A673 (cell line): ENCODE results near the gene HSPA14. TPM values are rescaled to one million over a fixed set of nuclear protein-coding genes. Genes with fewer than 3 reads are reported as not detected.

ENCODE experiments used
- BruUV-seq: library from RNA; stranded (reverse); fragments of 400-500 nt; replicated peaks from 2 replicates; lab custom pipeline; 2021; lab: Mats Ljungman, UMichigan
- CTCF ChIA-PET: fragments of 300-600 bp; sonication (Branson Sonifier 250); formaldehyde crosslinking; loops from one replicate; lab custom pipeline; 2022; ENCODE audit warnings: antibody characterized with exemption; lab: Charles Lee
- POLR2A ChIA-PET: fragments of 300-600 bp; sonication (Branson Sonifier 250); formaldehyde crosslinking; loops from one replicate; lab custom pipeline; 2022; ENCODE audit warnings: antibody characterized with exemption; ENCODE audit not compliant: low non-redundant PET; lab: Charles Lee
- DNase-seq: peaks from one replicate; pipeline ENCODE4 v3.0.0-alpha.2; 2015; ENCODE audit warnings: low spot score
- H3K27ac ChIP-seq: fragments of 200-600 bp; sonication (generic); 2 replicates; pipeline ENCODE4 v1.5.1; 2016; ENCODE audit warnings: mixed run types, low read depth, mild to moderate bottlenecking, mixed read lengths, antibody characterized with exemption, low read length; ENCODE audit not compliant: poor library complexity, severe bottlenecking
- H3K27me3 ChIP-seq: fragments of 200-600 bp; sonication (generic); replicated peaks from 2 replicates; pipeline ENCODE4 v1.6.1; 2017; ENCODE audit warnings: mixed run types, low read depth, mild to moderate bottlenecking, mixed read lengths, antibody characterized with exemption, low read length; ENCODE audit not compliant: insufficient read depth, poor library complexity
- H3K36me3 ChIP-seq: fragments of 200-600 bp; sonication (generic); 2 replicates; pipeline ENCODE4 v1.6.1; 2016; ENCODE audit warnings: mixed run types, mild to moderate bottlenecking, mixed read lengths, antibody characterized with exemption, low read length; ENCODE audit not compliant: insufficient read depth, poor library complexity, severe bottlenecking
- H3K4me1 ChIP-seq: fragments of 200-600 bp; sonication (generic); 2 replicates; pipeline ENCODE4 v1.6.1; 2017; ENCODE audit warnings: mixed run types, mild to moderate bottlenecking, mixed read lengths, antibody characterized with exemption, low read length; ENCODE audit not compliant: insufficient read depth, poor library complexity, severe bottlenecking
- H3K4me3 ChIP-seq: fragments of 200-600 bp; sonication (generic); 2 replicates; pipeline ENCODE4 v1.5.1; 2016; ENCODE audit warnings: low read depth, mixed run types, mild to moderate bottlenecking, mixed read lengths, low read length; ENCODE audit not compliant: poor library complexity, severe bottlenecking
- H3K9me3 ChIP-seq: fragments of 200-600 bp; sonication (generic); 2 replicates; pipeline ENCODE4 v1.6.1; 2016; ENCODE audit warnings: mixed run types, low read depth, mild to moderate bottlenecking, mixed read lengths, antibody characterized with exemption, low read length; ENCODE audit not compliant: poor library complexity, severe bottlenecking
- CTCF ChIP-seq: fragments of 300-800, 200-600 bp; sonication (generic); conservative IDR thresholded peaks from 2 replicates; pipeline ENCODE4 v1.5.1; 2017; ENCODE audit warnings: low read depth, mild to moderate bottlenecking, antibody characterized with exemption, low read length, moderate library complexity, mixed read lengths
- EZH2 ChIP-seq: fragments of 200-600 bp; sonication (generic); IDR thresholded peaks from 2 replicates; pipeline ENCODE4 v1.6.1; 2017; ENCODE audit warnings: borderline replicate concordance, low read depth, mild to moderate bottlenecking, mixed read lengths, antibody characterized with exemption, low read length; ENCODE audit not compliant: poor library complexity, severe bottlenecking
- intact Hi-C: fragments of 100-400 bp; cut with micrococcal nuclease; formaldehyde crosslinking; loops from one replicate; pipeline ENCODE4 v1.10.0; 2022; ENCODE audit not compliant: unreplicated experiment
- total RNA-seq: library from RNA; stranded (reverse); gene quantifications from 2 replicates; pipeline ENCODE4 v1.2.3, GENCODE V29; 2021

Gene HSPA14
- total RNA-seq, 1 experiment from 2014 or later = 46.9 TPM

DNA sequence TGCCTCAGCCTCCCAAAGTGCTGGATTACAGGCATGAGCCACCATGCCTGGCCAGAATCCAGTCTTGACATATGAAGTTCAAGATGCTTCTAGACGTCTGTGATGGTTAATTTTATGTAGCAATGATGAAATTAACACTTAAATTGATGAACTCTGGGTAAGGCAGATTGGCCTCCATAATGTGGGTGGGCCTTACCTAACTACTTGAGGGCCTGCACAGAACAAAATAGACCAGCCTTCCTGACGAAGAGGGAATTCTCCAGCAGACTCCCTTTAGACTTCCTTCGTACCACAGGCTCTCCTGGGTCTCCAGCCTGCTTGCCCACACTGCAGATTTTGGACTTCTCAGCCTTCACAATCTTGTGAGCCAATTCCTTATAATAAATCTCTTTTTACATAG lies 5.0 kb upstream of the HSPA14 start:
- intact Hi-C loops = no loop called here
- BruUV-seq = no TSS peak
- no peak overlapping the region for H3K4me3 ChIP-seq
- H3K27ac ChIP-seq = no peak overlapping the region
- ChIA-PET POLR2A (no interaction called here), CTCF (no interaction called here)
- no peaks in the 10 kb centered on the region for H3K9me3 ChIP-seq
- H3K4me1 ChIP-seq = peaks cover 7% of the 10 kb centered on the region
- TF ChIP-seq CTCF (no peak), EZH2 (no peak)
- no peak for DNase-seq
- no peaks in the 10 kb centered on the region for H3K36me3 ChIP-seq
- no peaks in the 10 kb centered on the region for H3K27me3 ChIP-seq

DNA sequence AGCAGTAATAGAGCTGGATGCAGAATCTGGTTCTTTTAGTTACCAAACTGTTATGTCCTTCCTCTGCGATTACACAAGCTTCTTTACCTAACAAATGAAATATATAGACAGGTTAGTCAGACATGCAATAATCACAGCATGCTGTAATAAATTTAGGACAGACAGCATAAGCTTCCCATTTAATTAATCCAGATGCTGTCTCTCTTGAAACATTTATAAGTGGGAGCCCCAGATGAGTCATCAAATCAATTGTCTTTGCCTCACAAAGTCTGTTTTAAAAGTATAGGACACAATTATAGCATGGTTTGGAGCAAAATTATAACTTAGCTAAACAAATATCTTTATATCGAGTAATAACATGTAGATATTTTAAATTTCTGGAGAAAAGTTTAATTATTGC lies 1.9 kb upstream of the HSPA14 start:
- intact Hi-C loops = loop anchor here (5.0 kb wide), 1 partner anchor 339 kb away; no protein-coding TSS in a partner anchor
- peak; percentile 29 for DNase-seq
- TF ChIP-seq CTCF = no peak
- no peak for TF ChIP-seq EZH2
- H3K27ac ChIP-seq = no peak overlapping the region
- ChIA-PET CTCF (no interaction called here), POLR2A (no interaction called here)
- no peaks in the 10 kb centered on the region for H3K27me3 ChIP-seq
- no peak overlapping the region for H3K4me3 ChIP-seq
- no TSS peak for BruUV-seq
- H3K36me3 ChIP-seq = peaks cover 13% of the 10 kb centered on the region
- H3K4me1 ChIP-seq = peaks cover 7% of the 10 kb centered on the region
- H3K9me3 ChIP-seq = no peaks in the 10 kb centered on the region

DNA sequence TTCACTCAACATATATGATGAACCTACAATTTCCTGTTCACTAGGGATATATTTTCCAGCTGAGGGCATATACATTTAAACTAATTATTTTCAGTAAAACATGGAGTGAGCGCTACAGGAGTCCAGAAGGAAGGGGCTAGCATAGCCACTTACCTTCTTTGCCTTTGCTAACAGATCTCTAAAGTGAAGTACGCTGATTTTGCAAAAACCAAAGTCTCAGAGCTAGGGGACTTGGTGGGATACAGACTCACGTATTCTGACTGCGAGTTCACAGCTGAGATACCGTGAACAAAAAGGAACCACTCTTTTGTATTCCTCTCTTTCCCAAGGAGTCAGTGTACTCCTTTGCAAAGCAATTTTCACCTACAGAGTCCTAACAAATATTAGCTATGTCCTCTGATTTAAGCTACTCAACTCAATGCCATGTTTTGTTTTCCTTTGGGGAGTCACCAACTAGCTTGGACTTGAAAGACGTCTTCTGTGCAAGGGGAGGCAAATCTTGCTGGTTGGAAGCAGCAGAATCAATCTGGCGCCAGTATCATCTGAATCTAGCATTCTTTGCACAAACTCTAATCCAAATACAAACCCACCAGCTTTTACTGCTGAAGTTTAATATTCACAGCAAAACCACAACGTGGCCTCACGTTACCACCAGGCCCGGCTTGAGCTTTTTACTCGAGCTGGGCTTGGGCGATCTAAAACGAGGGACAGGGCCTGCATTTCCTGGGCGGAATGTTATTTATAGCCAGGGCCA lies 926 bp upstream of the HSPA14 start:
- H3K4me3 ChIP-seq = peak overlapping the region; percentile 99
- peaks cover 23% of the 10 kb centered on the region for H3K36me3 ChIP-seq
- H3K9me3 ChIP-seq = no peaks in the 10 kb centered on the region
- intact Hi-C loops = loop anchor here (5.0 kb wide), 1 partner anchor 340 kb away; no protein-coding TSS in a partner anchor
- peak overlapping the region; percentile 94 for H3K27ac ChIP-seq
- ChIA-PET POLR2A (no interaction called here), CTCF (interaction anchor here (0.6 kb wide), 1 partner anchor 651 kb away, joined by 6 read pairs; no protein-coding TSS in a partner anchor)
- TSS peak; percentile 67 for BruUV-seq
- TF ChIP-seq EZH2 = no peak
- TF ChIP-seq CTCF = no peak
- no peak for DNase-seq
- H3K4me1 ChIP-seq = peaks cover 7% of the 10 kb centered on the region
- no peaks in the 10 kb centered on the region for H3K27me3 ChIP-seq
